Left lung (tissue), 10 donors: ENCODE results near the gene OR2T11. TPM values are rescaled to one million over a fixed set of nuclear protein-coding genes. Genes with fewer than 3 reads are reported as not detected.
"Not testable (repeated sequence)": the region's sequence is repeated elsewhere in the genome, so short reads cannot be mapped to it uniquely, and the experiment has no call there.

Source experiments
- ATAC-seq: fragments of 200-7000 bp; cut with Tn5 transposase; one replicate; pipeline ENCODE4 v1.9.1; 2020; ENCODE audit warnings: moderate library complexity
- DNase-seq, 4 donors: peaks; one replicate each; pipeline ENCODE4 v3.0.0-alpha.2; 2013 to 2020
- H3K27ac ChIP-seq, 2 donors: fragments of 200-600 bp; sonication (generic) in 1 of 2; one replicate each; pipeline versions ENCODE4 v1.5.0 to v1.8.0; 2020 to 2021
- H3K27me3 ChIP-seq, 2 donors: fragments of 200-600 bp; sonication (generic) in 1 of 2; one replicate each; pipeline versions ENCODE4 v1.5.0 to v1.8.0; 2020 to 2021
- H3K36me3 ChIP-seq, 2 donors: fragments of 200-600 bp; sonication (generic) in 1 of 2; one replicate each; pipeline versions ENCODE4 v1.5.0 to v1.8.0; 2020 to 2021
- H3K4me1 ChIP-seq, 2 donors: fragments of 200-600 bp; one replicate each; pipeline ENCODE4 v1.8.0; 2021
- H3K4me3 ChIP-seq, 2 donors: fragments of 200-600 bp; sonication (generic) in 1 of 2; one replicate each; pipeline versions ENCODE4 v1.5.0 to v1.8.0; 2020 to 2021; ENCODE audit warnings: mild to moderate bottlenecking in 1 of 2
- H3K9me3 ChIP-seq, 2 donors: fragments of 200-600 bp; sonication (generic) in 1 of 2; one replicate each; pipeline versions ENCODE4 v1.5.0 to v1.8.0; 2020 to 2021
- intact Hi-C, 2 donors: fragments of 100-400 bp; cut with DNase I; formaldehyde crosslinking; loops; one replicate each; pipeline versions ENCODE4 v1.11.2 to v1.14.2; 2022
- polyA plus RNA-seq, 6 donors: library from polyadenylated mRNA; unstranded; fragments of 120-200 nt; gene quantifications; one replicate each; pipeline ENCODE4 v1.2.1, GENCODE V29; 2013; ENCODE audit not compliant: insufficient read length in 6 of 6
- total RNA-seq, 2 donors: library from RNA; stranded (reverse); fragmentation: NEBNext Ultra II Directional; extraction: Animal tissue kit (Norgen Biotek cat#: 25700); gene quantifications; one replicate each; pipeline ENCODE4 v1.2.1, GENCODE V29; 2021
- TF ChIP-seq, protein P1 (sequence below), 2 donors: fragments of 200-600 bp; sonication (generic) in 1 of 2; IDR thresholded peaks; one replicate each; pipeline versions ENCODE4 v1.5.0 to v1.8.0; 2021; ENCODE audit warnings: antibody characterized with exemption in 2 of 2
- donor health status: DM: no; HTN: yes; CAD: no.
- donor health status: DM: no; HTN: no; CAD: no.

OR2T11 gene
- total and polyA plus RNA-seq, 8 donors: 0.04 TPM; not detected in 7

DNA sequence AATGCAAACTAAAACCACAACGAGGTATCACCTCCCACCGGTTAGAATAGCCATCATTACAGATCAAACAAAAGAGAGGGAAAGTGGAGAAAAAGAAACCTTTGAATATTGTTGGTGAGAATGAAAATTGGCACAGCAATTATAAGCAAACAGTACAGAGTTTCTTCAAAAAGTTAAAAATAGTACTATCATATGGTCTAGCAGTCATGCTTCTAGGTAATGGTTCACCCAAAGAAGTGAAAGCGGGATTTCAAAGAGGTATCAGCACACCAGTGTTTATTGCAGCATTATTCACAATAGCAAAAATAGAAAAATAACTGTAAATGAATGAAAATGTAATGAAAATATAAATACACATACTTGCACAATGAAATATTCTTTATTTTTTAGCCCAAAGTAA lies 45.6 kb downstream of the OR2T11 start:
- Histone ChIP-seq H3K4me1 (no peaks in the 10 kb centered on the region), H3K36me3 (no peaks in the 10 kb centered on the region), H3K4me3 (no peak overlapping the region), H3K27ac (no peak overlapping the region), H3K9me3 (no peaks in the 10 kb centered on the region), H3K27me3 (no peaks in the 10 kb centered on the region)
- ATAC-seq (no peak), DNase-seq (no peak)
- intact Hi-C loops: no loop called here
- TF ChIP-seq, protein P1, sequence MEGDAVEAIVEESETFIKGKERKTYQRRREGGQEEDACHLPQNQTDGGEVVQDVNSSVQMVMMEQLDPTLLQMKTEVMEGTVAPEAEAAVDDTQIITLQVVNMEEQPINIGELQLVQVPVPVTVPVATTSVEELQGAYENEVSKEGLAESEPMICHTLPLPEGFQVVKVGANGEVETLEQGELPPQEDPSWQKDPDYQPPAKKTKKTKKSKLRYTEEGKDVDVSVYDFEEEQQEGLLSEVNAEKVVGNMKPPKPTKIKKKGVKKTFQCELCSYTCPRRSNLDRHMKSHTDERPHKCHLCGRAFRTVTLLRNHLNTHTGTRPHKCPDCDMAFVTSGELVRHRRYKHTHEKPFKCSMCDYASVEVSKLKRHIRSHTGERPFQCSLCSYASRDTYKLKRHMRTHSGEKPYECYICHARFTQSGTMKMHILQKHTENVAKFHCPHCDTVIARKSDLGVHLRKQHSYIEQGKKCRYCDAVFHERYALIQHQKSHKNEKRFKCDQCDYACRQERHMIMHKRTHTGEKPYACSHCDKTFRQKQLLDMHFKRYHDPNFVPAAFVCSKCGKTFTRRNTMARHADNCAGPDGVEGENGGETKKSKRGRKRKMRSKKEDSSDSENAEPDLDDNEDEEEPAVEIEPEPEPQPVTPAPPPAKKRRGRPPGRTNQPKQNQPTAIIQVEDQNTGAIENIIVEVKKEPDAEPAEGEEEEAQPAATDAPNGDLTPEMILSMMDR (IDR thresholded peaks at IDR 0.05): no peak

DNA sequence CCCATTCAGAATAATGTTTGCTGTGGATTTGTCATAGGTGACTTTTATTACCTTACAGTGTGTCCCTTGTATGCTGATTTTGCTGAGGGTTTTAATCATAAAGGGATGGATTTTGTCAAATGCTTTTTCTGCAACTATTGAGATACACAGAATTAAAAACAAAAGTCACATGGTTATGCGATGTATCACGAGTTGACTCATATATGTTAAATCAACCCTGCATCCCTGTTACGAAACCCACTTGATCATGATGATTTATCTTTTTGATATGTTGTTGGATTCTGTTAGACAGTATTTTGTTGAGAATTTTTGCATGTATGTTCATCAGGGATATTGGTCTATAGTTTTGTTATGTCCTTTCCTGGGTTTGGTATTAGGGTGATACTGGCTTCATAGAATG lies 49.6 kb downstream of the OR2T11 start:
- no peak for DNase-seq
- Histone ChIP-seq H3K4me3 (no peak overlapping the region), H3K4me1 (no peaks in the 10 kb centered on the region), H3K27ac (no peak overlapping the region), H3K36me3 (no peaks in the 10 kb centered on the region), H3K27me3 (no peaks in the 10 kb centered on the region), H3K9me3 (no peaks in the 10 kb centered on the region)
- TF ChIP-seq, protein P1 (IDR thresholded peaks at IDR 0.05): no peak
- ATAC-seq: no peak
- intact Hi-C loops: no loop called here

DNA sequence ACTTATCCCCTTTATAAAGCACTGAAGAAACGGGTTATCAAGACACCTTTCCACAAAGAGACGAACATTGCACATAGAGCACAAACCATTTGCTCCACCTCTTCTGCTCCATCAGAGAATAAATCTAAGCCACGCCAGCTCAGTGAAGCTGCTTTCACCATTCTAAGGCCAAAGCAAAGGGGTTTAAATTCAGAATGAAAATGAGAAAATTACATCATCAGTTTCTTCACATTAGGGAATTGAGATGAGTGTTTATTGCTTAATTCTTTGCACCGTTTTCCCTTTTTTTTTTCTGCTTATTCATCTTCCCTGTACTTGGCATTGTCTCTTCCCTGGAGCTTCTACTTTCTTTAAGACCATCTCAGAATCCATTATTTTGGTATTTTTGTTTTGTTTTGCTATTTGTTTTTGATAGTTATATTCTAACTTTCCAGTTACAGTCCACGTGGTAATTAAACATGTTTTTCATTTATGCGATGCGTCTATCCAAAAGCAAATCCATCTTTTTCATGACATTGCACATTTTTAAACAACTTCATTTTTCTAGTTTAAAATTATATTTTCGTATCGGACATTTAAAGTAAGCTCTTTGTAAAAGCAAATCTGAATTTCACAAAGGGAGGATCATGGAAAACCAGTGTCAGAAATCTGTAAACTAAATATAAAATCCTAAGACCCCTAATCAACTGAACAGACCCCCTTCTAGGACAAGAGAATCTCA lies 58.5 kb downstream of the OR2T11 start:
- Histone ChIP-seq H3K4me1 (no peaks in the 10 kb centered on the region), H3K36me3 (no peaks in the 10 kb centered on the region), H3K27me3 (no peaks in the 10 kb centered on the region), H3K9me3 (no peaks in the 10 kb centered on the region), H3K27ac (no peak overlapping the region), H3K4me3 (no peak overlapping the region)
- TF ChIP-seq, protein P1 (IDR thresholded peaks at IDR 0.05): no peak
- no peak for DNase-seq
- intact Hi-C loops: no loop called here
- ATAC-seq: no peak

DNA sequence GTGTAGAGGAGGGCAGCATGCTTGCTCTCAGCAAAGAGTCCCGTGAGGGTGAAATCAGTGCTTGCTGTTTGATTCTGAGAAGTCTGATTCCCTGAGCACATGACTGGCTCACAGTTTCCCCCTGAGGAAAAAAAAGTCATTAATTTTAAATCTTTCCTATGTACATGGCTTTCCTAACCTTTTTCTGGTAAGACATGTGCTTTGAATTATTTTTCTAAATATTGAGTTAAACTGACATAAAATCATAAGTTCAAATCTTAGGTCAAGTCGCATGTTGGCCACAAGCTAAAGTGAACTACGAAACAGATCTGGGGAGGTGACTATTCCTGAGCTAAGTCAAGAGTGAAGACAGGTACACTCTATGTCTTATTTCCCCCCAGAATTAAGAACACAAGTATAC lies 60.2 kb downstream of the OR2T11 start, which contains the start of gene OR2T34:
Gene OR2T34, minus strand, starts transcription at position 101 of the 400 bp plus-strand sequence. Its CDS starts 0 bp downstream, at position 101.
- H3K27ac ChIP-seq, DNase-seq, intact Hi-C loops, H3K9me3 ChIP-seq, H3K4me1 ChIP-seq, ATAC-seq, H3K27me3 ChIP-seq, H3K36me3 ChIP-seq, H3K4me3 ChIP-seq: not testable (repeated sequence)

DNA sequence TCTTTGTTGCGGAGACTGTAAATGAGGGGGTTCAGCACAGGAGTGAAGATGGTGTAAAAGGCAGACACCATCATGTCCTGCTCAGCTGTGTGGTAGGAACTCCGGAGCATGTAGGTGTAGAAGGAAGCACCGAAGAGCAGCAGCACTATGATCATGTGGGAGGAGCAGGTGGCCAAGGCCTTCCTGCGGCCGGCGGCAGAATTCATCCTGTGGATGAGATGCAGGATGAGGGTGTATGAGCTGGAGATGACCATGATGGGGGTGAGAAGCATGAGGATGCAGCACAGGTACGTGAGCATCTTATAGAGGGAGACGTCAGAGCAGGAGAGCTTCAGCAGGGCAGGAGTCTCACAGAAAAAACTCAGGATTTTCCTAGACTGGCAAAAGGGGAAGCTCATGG lies 61.0 kb downstream of the OR2T11 start:
- H3K4me3 ChIP-seq, H3K36me3 ChIP-seq, H3K4me1 ChIP-seq, H3K9me3 ChIP-seq, H3K27ac ChIP-seq, ATAC-seq, H3K27me3 ChIP-seq, intact Hi-C loops: not testable (repeated sequence)
- DNase-seq: peak in 1 of 4 donors; percentile 57

Other genes starting within 250 kb of the OR2T11 start
- gene OR2T1, start 232.0 kb downstream of the OR2T11 start, total RNA-seq: not detected
- not detected for gene OR2T1, start 232.0 kb downstream of the OR2T11 start, polyA plus RNA-seq
- not detected for gene OR2T2, start 189.5 kb downstream of the OR2T11 start, total RNA-seq
- gene OR2T2, start 189.5 kb downstream of the OR2T11 start, polyA plus RNA-seq: not detected
- not detected for gene OR2T3, start 161.7 kb downstream of the OR2T11 start, total RNA-seq
- gene OR2T3, start 161.7 kb downstream of the OR2T11 start, polyA plus RNA-seq: not detected
- gene OR2T5, start 146.5 kb downstream of the OR2T11 start, total RNA-seq: not detected
- not detected for gene OR2T5, start 146.5 kb downstream of the OR2T11 start, polyA plus RNA-seq
- gene OR2G6, start 127.0 kb downstream of the OR2T11 start, total RNA-seq: not detected
- gene OR2G6, start 127.0 kb downstream of the OR2T11 start, polyA plus RNA-seq: under 1 TPM in 4 of 6 donors, not detected in 2; 0.04 to 0.06 (median 0.04) TPM
- not detected for gene OR2T29, start 72.3 kb downstream of the OR2T11 start, total RNA-seq
- gene OR2T29, start 72.3 kb downstream of the OR2T11 start, polyA plus RNA-seq: not detected
- not detected for gene OR2T34, start 60.3 kb downstream of the OR2T11 start, total RNA-seq
- gene OR2T34, start 60.3 kb downstream of the OR2T11 start, polyA plus RNA-seq: not detected
- gene OR2T10, start 37.4 kb downstream of the OR2T11 start, total RNA-seq: not detected
- not detected for gene OR2T10, start 37.4 kb downstream of the OR2T11 start, polyA plus RNA-seq
- not detected for gene OR2T35, start 10.2 kb upstream of the OR2T11 start, total RNA-seq
- gene OR2T35, start 10.2 kb upstream of the OR2T11 start, polyA plus RNA-seq: not detected
- gene OR2T27, start 20.4 kb upstream of the OR2T11 start, total RNA-seq: not detected
- not detected for gene OR2T27, start 20.4 kb upstream of the OR2T11 start, polyA plus RNA-seq
- not detected for gene OR14I1, start 67.7 kb upstream of the OR2T11 start, total RNA-seq
- gene OR14I1, start 67.7 kb upstream of the OR2T11 start, polyA plus RNA-seq: not detected
- gene LYPD8, start 120.7 kb upstream of the OR2T11 start, total RNA-seq: not detected
- gene LYPD8, start 120.7 kb upstream of the OR2T11 start, polyA plus RNA-seq: not detected
- 10 to 100 TPM; 24.0 to 26.5 TPM for gene SH3BP5L, start 190.8 kb upstream of the OR2T11 start, total RNA-seq
- 10 to 100 TPM; 23.0 to 25.8 (median 23.5) TPM for gene SH3BP5L, start 190.8 kb upstream of the OR2T11 start, polyA plus RNA-seq
- gene ZNF672, start 203.1 kb upstream of the OR2T11 start, total RNA-seq: 10 to 100 TPM; 31.2 to 35.5 TPM
- gene ZNF672, start 203.1 kb upstream of the OR2T11 start, polyA plus RNA-seq: 10 to 100 TPM; 16.2 to 22.0 (median 18.7) TPM
- 10 to 100 TPM; 31.9 to 44.6 TPM for gene ZNF692, start 224.0 kb upstream of the OR2T11 start, total RNA-seq
- gene ZNF692, start 224.0 kb upstream of the OR2T11 start, polyA plus RNA-seq: 10 to 100 TPM; 41.6 to 66.6 (median 59.3) TPM